Measurements from ENCODE around the gene LHX1.

Gene LHX1

DNA sequence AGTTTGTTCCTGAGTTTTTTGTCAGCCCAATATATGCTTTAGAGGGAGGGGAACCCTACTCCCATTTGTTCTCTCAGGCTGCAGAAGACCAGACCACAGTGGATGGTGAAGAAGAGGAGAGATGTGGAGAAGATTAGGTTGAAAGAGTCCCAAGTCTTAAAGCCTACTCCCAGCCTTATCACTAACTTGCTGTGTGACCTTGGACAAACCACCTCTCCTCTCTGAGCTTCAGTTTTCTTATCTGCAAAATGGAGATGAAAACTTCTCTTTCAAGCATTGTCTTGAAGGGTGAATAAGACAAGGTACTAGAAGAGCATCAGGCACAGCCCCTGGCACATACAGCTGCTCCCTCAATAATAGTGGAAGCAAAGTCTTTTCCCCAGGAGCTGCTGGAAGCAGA, 15.1 kb upstream of the LHX1 start:
- no peak for DNase-seq

GRCh38 chr17:36923814-36924221, 13.5 kb upstream of the LHX1 start:
- DNase-seq, result no peak

GRCh38 chr17:36926226-36926625, 11.0 kb upstream of the LHX1 start:
- no peak for DNase-seq

- DNase-seq, result no peak
These were observed 10.6 kb upstream of the LHX1 start for GRCh38 chr17:36926701-36927100.

GRCh38 chr17:36928471-36929345, 8.6 kb upstream of the LHX1 start:
- DNase-seq, result no peak

GRCh38 chr17:36929851-36930582, 7.3 kb upstream of the LHX1 start:
- DNase-seq, result no peak

DNA sequence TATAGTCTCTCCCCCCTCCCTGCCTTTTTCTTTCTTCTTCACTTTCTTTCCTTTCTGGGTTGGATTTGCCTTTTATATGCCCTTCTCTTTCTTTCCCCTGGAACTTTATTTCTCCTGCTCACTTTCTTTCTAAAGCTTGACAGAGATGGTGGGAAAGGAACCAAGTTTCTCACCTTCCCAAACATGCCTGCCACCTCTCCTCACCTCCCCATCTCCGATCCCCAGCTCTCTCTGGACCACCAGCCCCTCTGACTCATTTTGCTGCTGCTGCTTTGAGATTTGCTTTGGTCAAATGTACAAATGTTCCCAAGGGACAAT, 6.7 kb upstream of the LHX1 start:
- DNase-seq, result no peak

- no peak for DNase-seq
These were observed 6.1 kb upstream of the LHX1 start for GRCh38 chr17:36931096-36931696.

DNA sequence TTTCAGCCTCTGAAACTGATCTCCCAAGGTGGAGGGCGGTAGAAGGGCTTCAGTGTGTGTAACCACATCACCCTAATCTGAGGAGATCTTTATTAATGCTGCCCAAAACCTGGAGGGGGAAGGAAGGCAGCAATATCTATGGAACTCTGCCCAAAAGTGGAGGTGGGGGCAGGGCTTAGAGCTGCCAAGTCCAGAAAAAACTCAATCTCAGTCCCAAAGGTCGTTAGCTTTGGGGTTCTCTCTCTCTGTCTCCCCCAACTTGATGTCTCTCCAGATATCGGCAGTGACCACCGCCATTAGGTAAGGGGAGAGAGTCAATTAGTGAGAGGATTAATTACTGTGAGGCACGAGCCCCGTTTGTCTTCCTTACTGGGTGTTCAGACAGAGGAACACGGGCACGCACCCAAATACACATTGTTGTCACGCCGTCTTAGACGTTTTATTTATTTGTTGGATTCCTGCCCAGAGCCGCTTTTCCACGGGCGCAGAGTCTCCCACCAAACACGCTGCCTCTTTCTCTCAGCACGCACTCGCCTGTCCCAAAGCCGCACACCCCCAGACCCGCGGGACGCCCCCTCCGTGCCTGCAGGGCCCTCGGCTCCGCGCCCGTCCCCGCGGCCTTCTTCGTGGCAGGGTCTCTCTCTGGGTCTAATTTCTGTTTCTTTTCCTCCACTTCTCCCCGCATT, 5.4 kb upstream of the LHX1 start:
- peak in 1 of 2 experiments; percentile 21 for DNase-seq

DNA sequence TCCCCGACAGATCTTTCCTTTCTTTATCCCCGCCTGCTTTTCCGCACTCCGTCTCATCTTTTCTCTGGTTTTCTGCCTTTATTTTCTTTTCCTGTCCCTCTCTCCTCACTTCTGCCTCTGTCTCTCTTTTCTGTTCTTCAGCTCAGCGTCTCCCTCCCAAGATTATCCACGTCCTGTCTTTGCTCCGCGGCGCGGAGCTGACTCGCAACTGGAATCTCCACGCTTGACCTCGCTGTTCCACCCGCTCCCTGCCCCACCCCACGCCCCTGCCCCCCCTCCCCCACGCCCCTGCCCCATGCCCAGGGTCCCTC, 4.9 kb upstream of the LHX1 start:
- no peak for DNase-seq

- peak in 1 of 2 experiments; percentile 25 for DNase-seq
These were observed 4.4 kb upstream of the LHX1 start for GRCh38 chr17:36932694-36933511.

- no peak for DNase-seq
These were observed 3.6 kb upstream of the LHX1 start for GRCh38 chr17:36933512-36934143.

- DNase-seq, result peak; percentile 32 to 76
These were observed 3.1 kb upstream of the LHX1 start for GRCh38 chr17:36934144-36934691.

DNA sequence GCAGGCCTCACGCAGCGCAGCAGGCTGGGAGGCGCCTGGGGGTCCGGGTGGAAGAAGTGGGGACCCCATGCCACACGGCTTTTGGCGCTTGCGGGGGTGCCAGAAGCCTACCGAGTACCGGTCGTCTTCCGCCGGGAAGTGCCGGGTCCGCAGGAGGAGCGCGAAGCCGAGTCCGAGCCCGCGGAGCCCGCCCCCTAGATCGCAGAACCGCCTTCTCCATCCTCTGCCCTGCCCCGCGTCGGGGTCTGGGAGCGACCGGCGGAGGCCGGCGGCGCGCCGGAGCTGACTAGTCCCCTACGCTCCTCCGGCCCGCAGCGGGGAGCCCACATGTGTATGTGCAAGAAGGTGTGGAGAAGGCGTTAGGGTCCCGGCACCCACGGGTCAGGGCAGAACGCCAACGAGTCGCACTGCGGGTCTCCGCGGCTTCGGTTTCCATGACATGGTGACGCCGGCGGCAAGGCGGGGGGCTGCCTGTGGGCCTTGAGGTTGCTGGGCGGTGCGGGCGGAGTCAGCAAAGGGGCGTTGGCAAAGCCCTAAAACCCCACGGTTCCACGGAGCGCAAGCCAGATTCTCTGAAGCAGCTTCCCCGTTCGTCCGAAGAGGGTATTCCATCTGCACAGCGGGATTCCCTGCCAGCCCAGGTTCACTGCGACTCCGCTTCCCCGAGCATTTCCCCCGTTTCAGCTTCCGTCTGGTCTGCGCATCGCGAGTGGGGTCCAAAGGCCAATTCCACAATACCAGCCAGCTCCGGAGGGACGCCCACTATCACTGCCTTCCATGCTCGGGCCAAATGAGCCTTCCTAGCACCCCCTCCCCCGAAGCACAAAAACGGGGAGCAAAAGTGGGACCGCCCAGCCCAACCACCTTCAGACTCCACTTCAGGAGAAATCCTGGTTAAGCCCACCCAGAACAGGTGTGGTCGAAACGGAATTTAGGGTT, 2.3 kb upstream of the LHX1 start:
- DNase-seq, result peak; percentile 54 to 63

GRCh38 chr17:36935671-36936454, 1.4 kb upstream of the LHX1 start:
- DNase-seq, result peak; percentile 17 to 32

- peak in 1 of 2 experiments; percentile 48 for DNase-seq
These were observed 747 bp upstream of the LHX1 start for GRCh38 chr17:36936455-36937000.

GRCh38 chr17:36937959-36938565, 787 bp downstream of the LHX1 start:
- DNase-seq, result no peak

DNA sequence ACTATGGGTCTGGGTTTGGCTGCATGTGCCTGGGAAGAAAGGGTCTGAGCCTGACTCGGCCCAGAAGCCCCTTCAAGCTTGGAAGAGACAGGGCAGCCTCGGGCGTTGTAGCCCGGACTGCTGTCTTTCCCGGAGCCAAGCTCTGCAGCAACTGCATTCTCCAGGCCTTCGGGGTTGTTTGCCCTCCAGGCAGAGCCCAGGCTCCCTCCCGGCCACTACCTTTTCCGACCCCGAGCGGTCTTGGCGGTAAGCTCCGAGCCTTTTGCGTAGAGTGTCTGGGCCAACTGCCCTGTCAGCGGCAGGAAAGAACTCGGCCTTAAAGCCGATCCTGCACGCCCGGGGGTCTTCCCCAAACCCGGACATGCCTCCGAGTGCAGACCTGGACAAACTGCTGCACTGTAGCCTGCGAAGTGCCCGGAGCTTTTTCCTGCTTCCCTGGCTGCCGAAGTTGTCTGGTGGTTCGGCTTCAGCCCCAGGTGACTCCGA, 1.3 kb downstream of the LHX1 start:
- DNase-seq, result peak; percentile 46 to 54
